Measurements from ENCODE around the gene ZDHHC24. TPM values are rescaled to one million over a fixed set of nuclear protein-coding genes. Genes with fewer than 3 reads are reported as not detected.
"Not testable (repeated sequence)": the region's sequence is repeated elsewhere in the genome, so short reads cannot be mapped to it uniquely, and the experiment has no call there.

Gene ZDHHC24
- total RNA-seq, 4 donors from 2014 or later: 9.9 to 18.0 (median 14.7) TPM

- 29 to 34% methylated on average over 14 to 16 of the region's 18 CpGs for WGBS, 2 donors
- H3K4me3 ChIP-seq (ENCODE audit: low read depth, poor library complexity, severe bottlenecking): no peak overlapping the region
- DNase-seq (ENCODE audit: low spot score in 2 of 2): no peak
- TF ChIP-seq POLR2A (IDR thresholded peaks at IDR 0.05): no peak
- no peak for TF ChIP-seq CTCF (IDR thresholded peaks at IDR 0.05)
- intact Hi-C loops (cut with DNase I; ENCODE audit: low total_unique reads): no loop called here
Measured at GRCh38 chr11:66546966-66547661, 1.3 kb upstream of the ZDHHC24 start.

GRCh38 chr11:66546368-66546965, 619 bp upstream of the ZDHHC24 start, which contains the start of gene ACTN3:
Gene ACTN3, plus strand, starts transcription at chr11:66546903. Its CDS starts 35 bp downstream, at chr11:66546938.
- no peak for DNase-seq (ENCODE audit: low spot score in 2 of 2)
- TF ChIP-seq POLR2A (IDR thresholded peaks at IDR 0.05): no peak
- no peak for TF ChIP-seq CTCF (IDR thresholded peaks at IDR 0.05)
- intact Hi-C loops (cut with DNase I; ENCODE audit: low total_unique reads): no loop called here

GRCh38 chr11:66544952-66545351, 896 bp downstream of the ZDHHC24 start:
- intact Hi-C loops (cut with DNase I; ENCODE audit: low total_unique reads); DNase-seq (ENCODE audit: low spot score in 2 of 2); H3K4me3 ChIP-seq (ENCODE audit: low read depth, poor library complexity, severe bottlenecking): not testable (repeated sequence)
- 51 to 65% methylated on average over 14 of the region's 14 CpGs for WGBS, 2 donors

More at GRCh38 chr11:66546368-66546965, 619 bp upstream of the ZDHHC24 start, which contains the start of gene ACTN3:
- H3K4me3 ChIP-seq (ENCODE audit: low read depth, poor library complexity, severe bottlenecking): peak within 1 kb of the TSS; percentile 74
- 1 to 3% methylated on average over 34 to 35 of the region's 37 CpGs for WGBS, 2 donors

- 65 to 72% methylated on average over 16 to 25 of the region's 26 CpGs for WGBS, 2 donors
Measured at GRCh38 chr11:66543263-66544107, 2.4 kb downstream of the ZDHHC24 start.

GRCh38 chr11:66542362-66542761, 3.5 kb downstream of the ZDHHC24 start:
- DNase-seq (ENCODE audit: low spot score in 2 of 2): no peak
- whole genome bisulfite sequencing, 2 donors: 67 to 70% methylated on average over 10 of the region's 10 CpGs
- H3K4me3 ChIP-seq (ENCODE audit: low read depth, poor library complexity, severe bottlenecking): no peak overlapping the region
- TF ChIP-seq POLR2A (IDR thresholded peaks at IDR 0.05) (no peak), CTCF (IDR thresholded peaks at IDR 0.05) (no peak)
- intact Hi-C loops (cut with DNase I; ENCODE audit: low total_unique reads): no loop called here

More at GRCh38 chr11:66543263-66544107, 2.4 kb downstream of the ZDHHC24 start:
- no peak overlapping the region for H3K4me3 ChIP-seq (ENCODE audit: low read depth, poor library complexity, severe bottlenecking)
- TF ChIP-seq POLR2A (IDR thresholded peaks at IDR 0.05): no peak
- TF ChIP-seq CTCF (IDR thresholded peaks at IDR 0.05): no peak
- no peak for DNase-seq (ENCODE audit: low spot score in 2 of 2)
- intact Hi-C loops (cut with DNase I; ENCODE audit: low total_unique reads): no loop called here

GRCh38 chr11:66541892-66542291, 4.0 kb downstream of the ZDHHC24 start:
- no peak for DNase-seq (ENCODE audit: low spot score in 2 of 2)

GRCh38 chr11:66540598-66540997, 5.2 kb downstream of the ZDHHC24 start:
- H3K4me3 ChIP-seq (ENCODE audit: low read depth, poor library complexity, severe bottlenecking); DNase-seq (ENCODE audit: low spot score in 2 of 2); intact Hi-C loops (cut with DNase I; ENCODE audit: low total_unique reads): not testable (repeated sequence)
- WGBS, 2 donors: 85 to 92% methylated on average over 8 of the region's 8 CpGs

More at GRCh38 chr11:66541892-66542291, 4.0 kb downstream of the ZDHHC24 start:
- H3K4me3 ChIP-seq (ENCODE audit: low read depth, poor library complexity, severe bottlenecking): no peak overlapping the region
- 64 to 83% methylated on average over 4 of the region's 4 CpGs for WGBS, 2 donors
- TF ChIP-seq POLR2A (IDR thresholded peaks at IDR 0.05): no peak
- no peak for TF ChIP-seq CTCF (IDR thresholded peaks at IDR 0.05)
- intact Hi-C loops (cut with DNase I; ENCODE audit: low total_unique reads): no loop called here

All from lower leg skin (tissue), 4 donors.